HL-60 (cell line): ENCODE measurements around the gene PCOLCE2.

Source experiments
- GABPA ChIP-seq: IDR thresholded peaks from 2 replicates; pipeline ENCODE4 v1.6.1; 2012; ENCODE audit warnings: low read depth
- POLR2AphosphoS5 ChIP-seq: IDR thresholded peaks from 2 replicates; pipeline ENCODE4 v1.6.1; 2012; ENCODE audit warnings: low read depth
- TF ChIP-seq, protein P1 (sequence below): IDR thresholded peaks from one replicate; pipeline ENCODE4 v1.5.1; 2011; ENCODE audit warnings: low read length, control low read depth, inconsistent platforms; ENCODE audit not compliant: insufficient read depth
- TF ChIP-seq, protein P2 (sequence below): IDR thresholded peaks from 2 replicates; pipeline ENCODE4 v1.6.1; 2012; ENCODE audit warnings: low read depth; ENCODE audit not compliant: insufficient replicate concordance

DNA sequence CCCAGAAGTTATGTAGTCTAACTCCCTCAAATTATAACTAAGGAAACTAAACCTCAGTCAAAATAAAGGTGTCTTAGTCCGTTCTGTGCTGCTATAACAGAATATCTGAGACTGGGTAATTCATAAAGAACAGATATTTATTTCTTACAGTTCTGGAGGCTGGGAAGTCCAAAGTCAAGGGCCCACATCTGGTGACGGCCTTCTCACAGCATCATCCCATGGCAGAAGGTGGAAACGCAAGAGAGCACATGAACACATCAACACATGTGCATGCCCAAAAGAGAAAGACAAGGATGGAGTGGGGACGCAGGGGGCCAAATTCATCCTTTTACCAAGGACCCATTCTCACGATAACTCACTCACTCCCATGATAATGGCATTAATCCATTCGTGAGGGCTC is 73.1 kb downstream of the PCOLCE2 start:
- TF ChIP-seq, protein P1, sequence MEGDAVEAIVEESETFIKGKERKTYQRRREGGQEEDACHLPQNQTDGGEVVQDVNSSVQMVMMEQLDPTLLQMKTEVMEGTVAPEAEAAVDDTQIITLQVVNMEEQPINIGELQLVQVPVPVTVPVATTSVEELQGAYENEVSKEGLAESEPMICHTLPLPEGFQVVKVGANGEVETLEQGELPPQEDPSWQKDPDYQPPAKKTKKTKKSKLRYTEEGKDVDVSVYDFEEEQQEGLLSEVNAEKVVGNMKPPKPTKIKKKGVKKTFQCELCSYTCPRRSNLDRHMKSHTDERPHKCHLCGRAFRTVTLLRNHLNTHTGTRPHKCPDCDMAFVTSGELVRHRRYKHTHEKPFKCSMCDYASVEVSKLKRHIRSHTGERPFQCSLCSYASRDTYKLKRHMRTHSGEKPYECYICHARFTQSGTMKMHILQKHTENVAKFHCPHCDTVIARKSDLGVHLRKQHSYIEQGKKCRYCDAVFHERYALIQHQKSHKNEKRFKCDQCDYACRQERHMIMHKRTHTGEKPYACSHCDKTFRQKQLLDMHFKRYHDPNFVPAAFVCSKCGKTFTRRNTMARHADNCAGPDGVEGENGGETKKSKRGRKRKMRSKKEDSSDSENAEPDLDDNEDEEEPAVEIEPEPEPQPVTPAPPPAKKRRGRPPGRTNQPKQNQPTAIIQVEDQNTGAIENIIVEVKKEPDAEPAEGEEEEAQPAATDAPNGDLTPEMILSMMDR = no peak
- TF ChIP-seq GABPA (no peak), POLR2AphosphoS5 (no peak)
- TF ChIP-seq, protein P2, sequence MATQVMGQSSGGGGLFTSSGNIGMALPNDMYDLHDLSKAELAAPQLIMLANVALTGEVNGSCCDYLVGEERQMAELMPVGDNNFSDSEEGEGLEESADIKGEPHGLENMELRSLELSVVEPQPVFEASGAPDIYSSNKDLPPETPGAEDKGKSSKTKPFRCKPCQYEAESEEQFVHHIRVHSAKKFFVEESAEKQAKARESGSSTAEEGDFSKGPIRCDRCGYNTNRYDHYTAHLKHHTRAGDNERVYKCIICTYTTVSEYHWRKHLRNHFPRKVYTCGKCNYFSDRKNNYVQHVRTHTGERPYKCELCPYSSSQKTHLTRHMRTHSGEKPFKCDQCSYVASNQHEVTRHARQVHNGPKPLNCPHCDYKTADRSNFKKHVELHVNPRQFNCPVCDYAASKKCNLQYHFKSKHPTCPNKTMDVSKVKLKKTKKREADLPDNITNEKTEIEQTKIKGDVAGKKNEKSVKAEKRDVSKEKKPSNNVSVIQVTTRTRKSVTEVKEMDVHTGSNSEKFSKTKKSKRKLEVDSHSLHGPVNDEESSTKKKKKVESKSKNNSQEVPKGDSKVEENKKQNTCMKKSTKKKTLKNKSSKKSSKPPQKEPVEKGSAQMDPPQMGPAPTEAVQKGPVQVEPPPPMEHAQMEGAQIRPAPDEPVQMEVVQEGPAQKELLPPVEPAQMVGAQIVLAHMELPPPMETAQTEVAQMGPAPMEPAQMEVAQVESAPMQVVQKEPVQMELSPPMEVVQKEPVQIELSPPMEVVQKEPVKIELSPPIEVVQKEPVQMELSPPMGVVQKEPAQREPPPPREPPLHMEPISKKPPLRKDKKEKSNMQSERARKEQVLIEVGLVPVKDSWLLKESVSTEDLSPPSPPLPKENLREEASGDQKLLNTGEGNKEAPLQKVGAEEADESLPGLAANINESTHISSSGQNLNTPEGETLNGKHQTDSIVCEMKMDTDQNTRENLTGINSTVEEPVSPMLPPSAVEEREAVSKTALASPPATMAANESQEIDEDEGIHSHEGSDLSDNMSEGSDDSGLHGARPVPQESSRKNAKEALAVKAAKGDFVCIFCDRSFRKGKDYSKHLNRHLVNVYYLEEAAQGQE = no peak
